A549 treated with GW870086 at 1 μM for 4 hours (cell line): ENCODE results near the gene PATE3. TPM values are rescaled to one million over a fixed set of nuclear protein-coding genes. Genes with fewer than 3 reads are reported as not detected.

Experiments
- total RNA-seq: library from RNA; stranded (reverse); fragments of 200-300 nt; extraction: Qiagen RNA extraction; gene quantifications from 5 replicates; pipeline ENCODE4 v1.2.3, GENCODE V29; 2022; ENCODE audit warnings: low read depth

The PATE3 gene
- not detected in 5 replicates for total RNA-seq

GRCh38 chr11:125787827-125788226 is at the start of gene PATE3:
Gene PATE3, plus strand, starts transcription at chr11:125788127. Its CDS starts 25 bp downstream, at chr11:125788152.

GRCh38 chr11:125745979-125746378 is 41.9 kb upstream of the PATE3 start, which contains the start of gene PATE1:
Gene PATE1, plus strand, starts transcription at chr11:125746279. Its CDS starts 26 bp downstream, at chr11:125746305.

GRCh38 chr11:125778728-125779127 is 9.2 kb upstream of the PATE3 start, which contains the start of gene PATE2:
Gene PATE2, minus strand, starts transcription at chr11:125778828. Its CDS starts 55 bp downstream, at chr11:125778773.

GRCh38 chr11:125833016-125833415 is 45.1 kb downstream of the PATE3 start, which contains the start of gene PATE4:
Gene PATE4, plus strand, starts transcription at chr11:125833316. Its CDS starts 44 bp downstream, at chr11:125833360.

Other genes starting within 250 kb of the PATE3 start
- 103 to 111 TPM (median 107 TPM) in 5 replicates for gene EI24, start 218.7 kb upstream of the PATE3 start, total RNA-seq
- 88.1 to 107 TPM (median 97.5 TPM) in 5 replicates for gene STT3A, start 195.3 kb upstream of the PATE3 start, total RNA-seq
- gene CHEK1, start 163.0 kb upstream of the PATE3 start, total RNA-seq, result 28.6 to 33.7 TPM (median 32.0 TPM) in 5 replicates
- gene ACRV1, start 107.3 kb upstream of the PATE3 start, total RNA-seq, result not detected in 5 replicates
- gene PATE1, start 41.8 kb upstream of the PATE3 start, total RNA-seq, result not detected in 5 replicates
- gene PATE2, start 9.3 kb upstream of the PATE3 start, total RNA-seq, result not detected in 5 replicates
- not detected in 5 replicates for gene PATE4, start 45.2 kb downstream of the PATE3 start, total RNA-seq
- gene HYLS1, start 99.5 kb downstream of the PATE3 start, total RNA-seq, result 11.7 to 13.6 TPM (median 12.9 TPM) in 5 replicates
- gene PUS3, start 115.1 kb downstream of the PATE3 start, total RNA-seq, result 5.9 to 12.4 TPM (median 8.1 TPM) in 5 replicates
- not detected in 5 replicates for gene DDX25, start 116.4 kb downstream of the PATE3 start, total RNA-seq
- gene VSIG10L2, start 157.9 kb downstream of the PATE3 start, total RNA-seq, result 0.12 TPM in 1 of 5 replicates, not detected in the others